ENCODE data around the gene TICAM1.
A peak's percentile ranks its signal among the peaks of the same experiment; 100 is the strongest.

TICAM1 gene

GRCh38 chr19:4831304-4831978 is at the start of gene TICAM1:
Gene TICAM1, minus strand, starts transcription at chr19:4831712. Its CDS starts 13,335 bp downstream, at chr19:4818377.
- Histone ChIP-seq H3K4me1 (ENCODE audit: control insufficient read depth in 5 of 5, insufficient read depth in 5 of 5, low read length in 5 of 5) (peaks cover 4 to 22% (median 19%) of the 10 kb centered on the region in 5 donors), H3K9me3 (ENCODE audit: control insufficient read depth in 5 of 5, low read length in 5 of 5) (no peaks in the 10 kb centered on the region), H3K27ac (ENCODE audit: low read depth, low read length) (peak within 1 kb of the TSS; percentile 96), H3K27me3 (ENCODE audit: control insufficient read depth in 5 of 5, insufficient read depth in 4 of 5, low read length in 5 of 5) (no peaks in the 10 kb centered on the region), H3K9ac (ENCODE audit: low read length in 5 of 5) (peak within 1 kb of the TSS; percentile 83 to 98 (median 97)), H3K4me3 (ENCODE audit: low read depth in 1 of 5, low read length in 5 of 5) (peak within 1 kb of the TSS; percentile 74 to 91 (median 85)), H3K36me3 (ENCODE audit: control insufficient read depth in 5 of 5, insufficient read depth in 5 of 5, low read length in 5 of 5) (no peaks in the 10 kb centered on the region)

GRCh38 chr19:4879041-4879440 is 47.5 kb upstream of the TICAM1 start:
- no peak overlapping the region for H3K4me3 ChIP-seq (ENCODE audit: low read depth in 1 of 5, low read length in 5 of 5)
- H3K9ac ChIP-seq (ENCODE audit: low read length in 5 of 5): no peak overlapping the region
- no peak overlapping the region for H3K27ac ChIP-seq (ENCODE audit: low read depth, low read length)
- H3K36me3 ChIP-seq (ENCODE audit: control insufficient read depth in 5 of 5, insufficient read depth in 5 of 5, low read length in 5 of 5): no peaks in the 10 kb centered on the region
- H3K27me3 ChIP-seq (ENCODE audit: control insufficient read depth in 5 of 5, insufficient read depth in 4 of 5, low read length in 5 of 5): peaks cover 0 to 12% (median 8%) of the 10 kb centered on the region in 5 donors
- H3K4me1 ChIP-seq (ENCODE audit: control insufficient read depth in 5 of 5, insufficient read depth in 5 of 5, low read length in 5 of 5): peaks cover 0 to 5% (median 2%) of the 10 kb centered on the region in 5 donors
- H3K9me3 ChIP-seq (ENCODE audit: control insufficient read depth in 5 of 5, low read length in 5 of 5): no peaks in the 10 kb centered on the region

GRCh38 chr19:4878491-4878968 is 47.0 kb upstream of the TICAM1 start:
- peaks cover 0 to 5% (median 2%) of the 10 kb centered on the region in 5 donors for H3K4me1 ChIP-seq (ENCODE audit: control insufficient read depth in 5 of 5, insufficient read depth in 5 of 5, low read length in 5 of 5)
- no peak overlapping the region for H3K4me3 ChIP-seq (ENCODE audit: low read depth in 1 of 5, low read length in 5 of 5)
- no peaks in the 10 kb centered on the region for H3K36me3 ChIP-seq (ENCODE audit: control insufficient read depth in 5 of 5, insufficient read depth in 5 of 5, low read length in 5 of 5)
- no peaks in the 10 kb centered on the region for H3K9me3 ChIP-seq (ENCODE audit: control insufficient read depth in 5 of 5, low read length in 5 of 5)
- peaks cover 0 to 12% (median 8%) of the 10 kb centered on the region in 5 donors for H3K27me3 ChIP-seq (ENCODE audit: control insufficient read depth in 5 of 5, insufficient read depth in 4 of 5, low read length in 5 of 5)
- H3K27ac ChIP-seq (ENCODE audit: low read depth, low read length): no peak overlapping the region
- no peak overlapping the region for H3K9ac ChIP-seq (ENCODE audit: low read length in 5 of 5)

GRCh38 chr19:4877753-4878490 is 46.4 kb upstream of the TICAM1 start:
- no peaks in the 10 kb centered on the region for H3K36me3 ChIP-seq (ENCODE audit: control insufficient read depth in 5 of 5, insufficient read depth in 5 of 5, low read length in 5 of 5)
- H3K9ac ChIP-seq (ENCODE audit: low read length in 5 of 5): no peak overlapping the region
- peaks cover 0 to 12% (median 8%) of the 10 kb centered on the region in 5 donors for H3K27me3 ChIP-seq (ENCODE audit: control insufficient read depth in 5 of 5, insufficient read depth in 4 of 5, low read length in 5 of 5)
- no peak overlapping the region for H3K4me3 ChIP-seq (ENCODE audit: low read depth in 1 of 5, low read length in 5 of 5)
- no peak overlapping the region for H3K27ac ChIP-seq (ENCODE audit: low read depth, low read length)
- peaks cover 0 to 5% (median 2%) of the 10 kb centered on the region in 5 donors for H3K4me1 ChIP-seq (ENCODE audit: control insufficient read depth in 5 of 5, insufficient read depth in 5 of 5, low read length in 5 of 5)
- H3K9me3 ChIP-seq (ENCODE audit: control insufficient read depth in 5 of 5, low read length in 5 of 5): no peaks in the 10 kb centered on the region

GRCh38 chr19:4873930-4874329 is 42.4 kb upstream of the TICAM1 start:
- no peaks in the 10 kb centered on the region for H3K9me3 ChIP-seq (ENCODE audit: control insufficient read depth in 5 of 5, low read length in 5 of 5)
- no peak overlapping the region for H3K4me3 ChIP-seq (ENCODE audit: low read depth in 1 of 5, low read length in 5 of 5)
- H3K9ac ChIP-seq (ENCODE audit: low read length in 5 of 5): no peak overlapping the region
- H3K27me3 ChIP-seq (ENCODE audit: control insufficient read depth in 5 of 5, insufficient read depth in 4 of 5, low read length in 5 of 5): peaks cover 0 to 12% (median 8%) of the 10 kb centered on the region in 5 donors
- peaks cover 0 to 5% (median 2%) of the 10 kb centered on the region in 5 donors for H3K4me1 ChIP-seq (ENCODE audit: control insufficient read depth in 5 of 5, insufficient read depth in 5 of 5, low read length in 5 of 5)
- no peaks in the 10 kb centered on the region for H3K36me3 ChIP-seq (ENCODE audit: control insufficient read depth in 5 of 5, insufficient read depth in 5 of 5, low read length in 5 of 5)
- H3K27ac ChIP-seq (ENCODE audit: low read depth, low read length): no peak overlapping the region

- Histone ChIP-seq H3K27me3 (ENCODE audit: control insufficient read depth in 5 of 5, insufficient read depth in 4 of 5, low read length in 5 of 5) (no peaks in the 10 kb centered on the region), H3K27ac (ENCODE audit: low read depth, low read length) (no peak overlapping the region), H3K36me3 (ENCODE audit: control insufficient read depth in 5 of 5, insufficient read depth in 5 of 5, low read length in 5 of 5) (no peaks in the 10 kb centered on the region), H3K9ac (ENCODE audit: low read length in 5 of 5) (no peak overlapping the region), H3K4me1 (ENCODE audit: control insufficient read depth in 5 of 5, insufficient read depth in 5 of 5, low read length in 5 of 5) (peaks cover 2 to 10% (median 8%) of the 10 kb centered on the region in 5 donors), H3K9me3 (ENCODE audit: control insufficient read depth in 5 of 5, low read length in 5 of 5) (no peaks in the 10 kb centered on the region), H3K4me3 (ENCODE audit: low read depth in 1 of 5, low read length in 5 of 5) (no peak overlapping the region)
These were observed 40.2 kb upstream of the TICAM1 start for GRCh38 chr19:4871711-4872110.

- H3K27ac ChIP-seq (ENCODE audit: low read depth, low read length): no peak overlapping the region
These were observed 38.7 kb upstream of the TICAM1 start for GRCh38 chr19:4870025-4870700.

GRCh38 chr19:4868286-4868834 is 36.8 kb upstream of the TICAM1 start:
- Histone ChIP-seq H3K9me3 (ENCODE audit: control insufficient read depth in 5 of 5, low read length in 5 of 5) (no peaks in the 10 kb centered on the region), H3K9ac (ENCODE audit: low read length in 5 of 5) (no peak overlapping the region), H3K27me3 (ENCODE audit: control insufficient read depth in 5 of 5, insufficient read depth in 4 of 5, low read length in 5 of 5) (no peaks in the 10 kb centered on the region), H3K27ac (ENCODE audit: low read depth, low read length) (no peak overlapping the region), H3K4me3 (ENCODE audit: low read depth in 1 of 5, low read length in 5 of 5) (peak overlapping the region in 2 of 5 donors; percentile 23 to 80), H3K36me3 (ENCODE audit: control insufficient read depth in 5 of 5, insufficient read depth in 5 of 5, low read length in 5 of 5) (peaks cover 0 to 3% (median 0%) of the 10 kb centered on the region in 5 donors), H3K4me1 (ENCODE audit: control insufficient read depth in 5 of 5, insufficient read depth in 5 of 5, low read length in 5 of 5) (peaks cover 2 to 20% (median 15%) of the 10 kb centered on the region in 5 donors)

More at GRCh38 chr19:4870025-4870700, 38.7 kb upstream of the TICAM1 start:
- Histone ChIP-seq H3K36me3 (ENCODE audit: control insufficient read depth in 5 of 5, insufficient read depth in 5 of 5, low read length in 5 of 5) (no peaks in the 10 kb centered on the region), H3K9me3 (ENCODE audit: control insufficient read depth in 5 of 5, low read length in 5 of 5) (no peaks in the 10 kb centered on the region), H3K27me3 (ENCODE audit: control insufficient read depth in 5 of 5, insufficient read depth in 4 of 5, low read length in 5 of 5) (no peaks in the 10 kb centered on the region), H3K9ac (ENCODE audit: low read length in 5 of 5) (no peak overlapping the region), H3K4me3 (ENCODE audit: low read depth in 1 of 5, low read length in 5 of 5) (no peak overlapping the region), H3K4me1 (ENCODE audit: control insufficient read depth in 5 of 5, insufficient read depth in 5 of 5, low read length in 5 of 5) (peaks cover 2 to 20% (median 15%) of the 10 kb centered on the region in 5 donors)

- H3K36me3 ChIP-seq (ENCODE audit: control insufficient read depth in 5 of 5, insufficient read depth in 5 of 5, low read length in 5 of 5): peaks cover 0 to 4% (median 0%) of the 10 kb centered on the region in 5 donors
- peak within 1 kb of the TSS; percentile 26 to 89 (median 83) for H3K9ac ChIP-seq (ENCODE audit: low read length in 5 of 5)
- no peaks in the 10 kb centered on the region for H3K27me3 ChIP-seq (ENCODE audit: control insufficient read depth in 5 of 5, insufficient read depth in 4 of 5, low read length in 5 of 5)
- peak within 1 kb of the TSS; percentile 75 for H3K27ac ChIP-seq (ENCODE audit: low read depth, low read length)
- H3K4me3 ChIP-seq (ENCODE audit: low read depth in 1 of 5, low read length in 5 of 5): peak within 1 kb of the TSS; percentile 74 to 84 (median 80)
- H3K4me1 ChIP-seq (ENCODE audit: control insufficient read depth in 5 of 5, insufficient read depth in 5 of 5, low read length in 5 of 5): peaks cover 2 to 20% (median 15%) of the 10 kb centered on the region in 5 donors
- no peaks in the 10 kb centered on the region for H3K9me3 ChIP-seq (ENCODE audit: control insufficient read depth in 5 of 5, low read length in 5 of 5)
These were observed 36.2 kb upstream of the TICAM1 start, which contains the start of gene PLIN3 for GRCh38 chr19:4867534-4868285. Gene PLIN3, minus strand, starts transcription at chr19:4867667. Its CDS starts 6,273 bp downstream, at chr19:4861394.

Data from subcutaneous abdominal adipose tissue (tissue), 5 donors.